Coronary artery (tissue), 2 donors: ENCODE data around the gene BCAR1.

Experiments used
- DNase-seq: peaks from one replicate; pipeline ENCODE4 v3.0.0-alpha.2; 2017; ENCODE audit warnings: low spot score
- H3K27ac ChIP-seq, 2 donors: fragments of 200-600 bp; sonication (generic); one replicate each; pipeline ENCODE4 v1.5.1; 2016 to 2019
- H3K4me3 ChIP-seq: fragments of 200-600 bp; sonication (generic); 2 replicates; pipeline ENCODE4 v1.5.1; 2016; ENCODE audit warnings: mild to moderate bottlenecking, moderate library complexity
- CTCF ChIP-seq: fragments of 200-600 bp; sonication (generic); IDR thresholded peaks from one replicate; pipeline ENCODE4 v1.5.1; 2019; ENCODE audit warnings: antibody characterized with exemption

BCAR1 gene

DNA sequence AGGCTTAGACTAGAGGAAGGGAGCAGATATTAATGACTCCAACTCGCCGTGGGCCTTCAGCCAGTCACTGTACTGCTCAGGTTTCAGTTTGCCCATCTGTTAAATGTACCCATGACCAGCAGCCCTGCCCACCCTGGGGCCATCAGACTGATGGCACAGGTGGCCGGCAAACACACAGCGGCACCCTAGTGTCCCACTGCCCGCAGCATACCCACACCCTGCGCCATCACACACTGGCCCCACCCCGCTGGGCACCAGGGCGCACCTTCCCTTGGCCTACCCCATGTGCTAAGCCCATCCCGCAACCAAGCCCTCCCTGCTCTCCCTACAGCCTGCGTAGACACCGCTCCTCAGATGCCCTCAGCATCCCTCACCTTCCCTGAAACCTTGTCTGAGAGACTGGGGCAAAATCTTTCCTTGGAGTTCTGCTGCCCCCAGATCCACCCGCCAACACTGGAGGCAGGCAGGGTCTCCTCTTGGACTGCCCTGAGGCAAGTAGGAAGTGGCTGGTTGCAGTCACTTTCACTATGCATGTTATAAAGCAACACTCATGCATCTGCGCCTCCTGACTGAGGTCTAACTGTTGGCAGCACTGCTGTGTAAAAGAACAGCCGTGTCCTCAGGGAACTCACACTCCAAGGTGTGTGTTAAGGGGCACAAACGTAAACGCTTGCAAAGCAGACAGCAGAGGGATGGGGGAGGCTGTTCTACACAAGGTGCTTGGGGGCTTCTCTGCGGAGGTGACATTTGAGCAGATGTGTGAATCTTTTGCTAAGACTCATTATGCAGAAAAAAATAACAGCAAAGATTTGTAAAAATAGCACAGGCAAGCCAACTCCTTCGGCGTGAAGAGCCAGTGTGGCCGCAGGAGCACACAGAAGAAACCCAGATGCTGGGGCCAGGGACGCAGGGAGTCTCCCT, 6.7 kb upstream of the BCAR1 start:
- peak overlapping the region; percentile 39 to 83 for H3K27ac ChIP-seq
- H3K4me3 ChIP-seq, result peak overlapping the region; percentile 10
- no peak for DNase-seq
- TF ChIP-seq CTCF, result no peak

DNA sequence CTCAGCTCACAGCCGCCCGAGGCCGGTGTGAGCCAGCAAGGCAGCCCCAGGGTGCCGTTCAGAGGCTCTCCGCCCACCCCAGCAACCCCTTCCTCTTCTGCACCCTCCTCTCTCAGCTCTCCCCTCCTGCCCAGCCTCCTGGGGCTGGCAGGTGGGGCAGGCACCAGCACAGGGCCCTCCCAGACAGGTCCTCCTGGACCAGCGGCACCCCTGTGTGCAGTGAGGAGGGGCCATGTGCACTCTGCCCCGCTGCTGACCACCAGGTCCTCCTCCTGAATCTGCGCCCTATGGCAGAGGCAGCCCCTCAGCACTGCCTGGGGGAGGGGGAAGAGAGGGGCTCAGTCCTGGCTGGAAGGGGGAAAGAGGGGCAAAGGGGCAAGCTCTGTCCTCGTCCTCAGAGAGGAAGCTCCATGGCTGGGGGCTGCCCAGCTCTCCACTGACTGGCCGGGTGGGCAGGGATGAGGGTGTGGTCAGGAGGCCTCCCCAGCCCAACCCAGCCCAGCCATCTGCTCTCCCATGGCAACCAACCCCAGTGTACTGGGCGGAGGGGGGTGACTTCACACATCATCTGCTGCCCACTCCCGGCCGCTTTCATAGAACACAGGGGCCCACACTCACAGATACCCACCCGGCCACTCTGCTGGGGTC, 5.4 kb upstream of the BCAR1 start:
- peak overlapping the region; percentile 83 to 94 for H3K27ac ChIP-seq
- DNase-seq, result peak; percentile 78
- H3K4me3 ChIP-seq, result peak overlapping the region; percentile 56
- no peak for TF ChIP-seq CTCF

- peak; percentile 87 for DNase-seq
- Histone ChIP-seq H3K4me3 (peak overlapping the region; percentile 56), H3K27ac (peak overlapping the region; percentile 94 to 98)
- no peak for TF ChIP-seq CTCF
Measured at GRCh38 chr16:75256059-75256571, 4.7 kb upstream of the BCAR1 start.

DNA sequence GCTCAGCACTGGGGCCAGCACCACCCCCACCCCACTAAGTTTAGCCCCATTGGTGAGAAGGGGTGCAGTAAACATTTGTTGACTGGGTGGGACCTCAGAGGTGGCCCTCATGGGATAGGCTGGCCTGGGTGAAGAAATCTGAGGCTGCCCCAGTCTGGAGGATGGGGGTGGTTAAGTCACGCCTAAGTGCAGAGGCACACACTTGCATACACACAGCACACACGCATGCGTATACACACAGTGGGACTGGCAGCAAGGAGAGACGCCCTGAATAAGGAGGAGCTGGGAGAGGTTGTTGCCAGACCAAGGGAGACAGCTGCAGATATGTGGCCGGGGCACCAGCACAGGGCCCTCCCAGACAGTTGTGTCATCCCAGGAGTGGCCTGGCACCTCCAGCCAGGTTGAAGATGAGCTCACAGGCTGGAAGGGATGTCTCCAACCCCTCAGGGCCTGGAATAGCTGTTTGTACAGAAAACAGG, 3.0 kb upstream of the BCAR1 start:
- Histone ChIP-seq H3K4me3 (no peak overlapping the region), H3K27ac (peak overlapping the region; percentile 94 to 98)
- DNase-seq, result no peak
- no peak for TF ChIP-seq CTCF

- DNase-seq, result no peak
- peak overlapping the region; percentile 39 for H3K4me3 ChIP-seq
- no peak for TF ChIP-seq CTCF
- H3K27ac ChIP-seq, result peak overlapping the region; percentile 94 to 98
Measured at GRCh38 chr16:75252946-75253911, 1.8 kb upstream of the BCAR1 start.

DNA sequence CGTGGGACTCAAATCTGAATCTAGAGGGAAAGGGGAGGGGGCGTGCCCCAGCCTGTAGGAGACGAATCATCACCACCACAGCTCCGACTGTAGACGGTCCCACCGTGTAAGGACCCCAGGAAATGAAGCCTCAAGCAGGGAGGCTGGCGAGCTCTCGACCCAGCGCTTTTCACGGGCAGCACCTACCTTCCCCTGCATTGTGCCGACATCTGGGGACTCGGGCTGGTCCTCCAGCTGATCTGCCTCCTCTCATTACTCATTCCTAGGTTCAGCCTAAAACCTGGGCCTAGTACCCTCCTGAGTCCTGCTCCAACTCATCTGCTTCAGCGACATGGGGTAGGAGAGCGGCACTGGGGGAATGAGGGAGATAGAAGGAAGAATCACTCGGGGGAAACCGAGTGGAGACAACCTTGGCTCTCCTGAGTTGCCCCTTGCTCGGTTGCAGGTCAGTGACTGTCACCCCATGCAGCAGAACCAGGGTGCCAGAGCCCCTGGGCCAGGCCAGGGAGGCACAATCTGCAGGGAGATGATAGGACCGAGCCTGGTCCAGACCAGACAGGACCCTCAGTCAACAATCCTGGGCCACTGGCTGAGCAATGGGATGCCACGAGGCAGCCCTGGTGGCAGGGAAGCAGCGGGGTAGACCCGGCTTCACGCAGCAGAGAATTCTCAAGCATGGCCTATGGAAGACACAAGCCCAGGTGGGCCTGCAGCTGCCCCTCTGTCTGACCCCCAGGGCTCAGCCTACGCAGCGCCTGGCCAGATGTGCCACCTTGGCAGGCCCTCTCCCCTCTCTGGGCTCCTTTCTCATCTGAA, 833 bp upstream of the BCAR1 start:
- peak overlapping the region; percentile 94 to 98 for H3K27ac ChIP-seq
- H3K4me3 ChIP-seq, result peak overlapping the region; percentile 88
- no peak for TF ChIP-seq CTCF
- no peak for DNase-seq
